Epithelial cell of proximal tubule (primary cell): ENCODE results near the gene CCDC146. TPM values are rescaled to one million over a fixed set of nuclear protein-coding genes. Genes with fewer than 3 reads are reported as not detected.
"Not testable (repeated sequence)": the region's sequence is repeated elsewhere in the genome, so short reads cannot be mapped to it uniquely, and the experiment has no call there.

Experiments
- DNase-seq: peaks from one replicate; pipeline ENCODE4 v3.0.0-alpha.2; 2011; ENCODE audit warnings: low read depth
- H3K4me3 ChIP-seq: 2 replicates; pipeline ENCODE4 v1.5.1; 2011; ENCODE audit warnings: low read depth, mild to moderate bottlenecking, low read length
- CTCF ChIP-seq: conservative IDR thresholded peaks from 2 replicates; pipeline ENCODE4 v1.5.1; 2012; ENCODE audit warnings: low read depth, mild to moderate bottlenecking, low read length
- total RNA-seq: library from RNA; depleted of rRNA; stranded (reverse); fragments of >200 nt; gene quantifications from 2 replicates; pipeline ENCODE4 v1.2.3, GENCODE V29; 2015

The CCDC146 gene
- total RNA-seq, 1 donor from 2014 or later: 5.2 TPM

- no peak for TF ChIP-seq CTCF
- no peak overlapping the region for H3K4me3 ChIP-seq
- DNase-seq: no peak
Observed at GRCh38 chr7:77271766-77272165, 149.4 kb downstream of the CCDC146 start.

GRCh38 chr7:77275663-77276062 lies 153.2 kb downstream of the CCDC146 start:
- not testable (repeated sequence) for DNase-seq

GRCh38 chr7:77276120-77276519 lies 153.7 kb downstream of the CCDC146 start:
- no peak for TF ChIP-seq CTCF
- H3K4me3 ChIP-seq: no peak overlapping the region
- no peak for DNase-seq

More at GRCh38 chr7:77275663-77276062, 153.2 kb downstream of the CCDC146 start:
- H3K4me3 ChIP-seq: not testable (repeated sequence)

GRCh38 chr7:77281780-77282478 lies 159.5 kb downstream of the CCDC146 start:
- no peak for DNase-seq
- TF ChIP-seq CTCF: no peak
- peak overlapping the region; percentile 34 for H3K4me3 ChIP-seq

- TF ChIP-seq CTCF: no peak
- DNase-seq: no peak
- peak overlapping the region; percentile 34 for H3K4me3 ChIP-seq
Observed at GRCh38 chr7:77282897-77283296, 160.5 kb downstream of the CCDC146 start.

GRCh38 chr7:77284005-77284404 lies 161.6 kb downstream of the CCDC146 start:
- DNase-seq: no peak
- H3K4me3 ChIP-seq: peak overlapping the region; percentile 35
- TF ChIP-seq CTCF: no peak

GRCh38 chr7:77284616-77285015 lies 162.2 kb downstream of the CCDC146 start:
- H3K4me3 ChIP-seq: peak overlapping the region; percentile 7
- no peak for TF ChIP-seq CTCF
- DNase-seq: no peak
